H1 (cell line): ENCODE measurements around the gene OR9K2. TPM values are rescaled to one million over a fixed set of nuclear protein-coding genes. Genes with fewer than 3 reads are reported as not detected.

Experiments
- BRCA1 ChIP-seq: IDR thresholded peaks from 2 replicates; pipeline ENCODE4 v1.6.1; 2012; ENCODE audit warnings: low read depth, low read length, improper control_type of control experiment
- CBX8 ChIP-seq: fragments of 300-800, 300-1000 bp; sonication (generic); IDR thresholded peaks from 2 replicates; pipeline ENCODE4 v1.7.1; 2016; ENCODE audit warnings: low read depth, low read length, borderline replicate concordance
- CHD7 ChIP-seq: fragments of 300-600 bp; sonication (generic); IDR thresholded peaks from 2 replicates; pipeline ENCODE4 v1.7.1; 2012; ENCODE audit warnings: low read length, moderate library complexity, mild to moderate bottlenecking, inconsistent platforms; ENCODE audit not compliant: insufficient replicate concordance
- EP300 ChIP-seq, 2 experiments: IDR thresholded peaks; 1 replicate in 1 of 2; 2 replicates in 1 of 2; pipeline ENCODE4 v1.6.1; 2011 to 2012; ENCODE audit warnings: low read depth in 2 of 2, low read length in 2 of 2, mild to moderate bottlenecking in 2 of 2, borderline replicate concordance in 1 of 2, inconsistent platforms in 1 of 2, moderate library complexity in 1 of 2
- HDAC6 ChIP-seq: IDR thresholded peaks from one replicate; pipeline ENCODE4 v1.7.1; 2012; ENCODE audit warnings: low read depth, mild to moderate bottlenecking, inconsistent platforms, low read length, moderate library complexity
- KDM5A ChIP-seq: fragments of 200-600 bp; IDR thresholded peaks from 2 replicates; pipeline ENCODE4 v1.7.1; 2012; ENCODE audit warnings: mild to moderate bottlenecking, low read length, inconsistent platforms, mixed read lengths
- NRF1 ChIP-seq: IDR thresholded peaks from 2 replicates; pipeline ENCODE4 v1.6.1; 2011; ENCODE audit warnings: mild to moderate bottlenecking, low read depth, low read length, improper control_type of control experiment
- TAF7 ChIP-seq: optimal IDR thresholded peaks from 2 replicates; pipeline ENCODE3; 2011; ENCODE audit warnings: low read depth, mild to moderate bottlenecking, inconsistent platforms, low read length, moderate library complexity, borderline replicate concordance
- TCF12 ChIP-seq: IDR thresholded peaks from 2 replicates; pipeline ENCODE4 v1.6.1; 2011; ENCODE audit warnings: low read depth, mild to moderate bottlenecking, low read length
- polyA plus RNA-seq, 7 experiments: library from polyadenylated mRNA; depleted of rRNA in 3 of 7; stranded (reverse) in 5 of 7; unstranded in 2 of 7; fragments of >200 nt in 5 of 7; fragments of 200-250 nt in 2 of 7; gene quantifications; 1 replicate in 5 of 7; 2 replicates in 1 of 7; 4 replicates in 1 of 7; pipeline versions ENCODE4 v1.2.1 to v1.2.3, GENCODE V29; 2011 to 2013; ENCODE audit warnings: missing spikeins in 2 of 7, mixed read lengths in 2 of 7
- total RNA-seq: library from RNA; stranded (reverse); fragmentation: NEBNext Ultra II Directional; extraction: Animal tissue kit (Norgen Biotek cat#: 25700); gene quantifications from 2 replicates; pipeline ENCODE4 v1.2.1, GENCODE V29; 2021

The OR9K2 gene
- total and polyA plus RNA-seq, 2 of the 8 experiments (the other 6 are each of a cell fraction or from before 2014, with no cell fraction given), result not detected

- TF ChIP-seq CHD7 (no peak), TCF12 (no peak), NRF1 (no peak), HDAC6 (no peak), BRCA1 (no peak), TAF7 (no peak), CBX8 (no peak), EP300 (IDR thresholded peaks at IDR 0.05; ENCODE audit: borderline replicate concordance in 1 of 2, low read depth in 2 of 2, low read length in 2 of 2) (no peak), KDM5A (no peak)
Measured at GRCh38 chr12:55116152-55116551, 10.1 kb upstream of the OR9K2 start (continued).
